H9 (cell line): Measurements from ENCODE around the gene LTF. TPM values are rescaled to one million over a fixed set of nuclear protein-coding genes. Genes with fewer than 3 reads are reported as not detected.
A peak's percentile ranks its signal among the peaks of the same experiment; 100 is the strongest.
"Not testable (repeated sequence)": the region's sequence is repeated elsewhere in the genome, so short reads cannot be mapped to it uniquely, and the experiment has no call there.

Experiments used
- DNase-seq: peaks from one replicate; pipeline ENCODE4 v3.0.0-alpha.2; 2017
- H2AFZ ChIP-seq: one replicate; pipeline ENCODE4 v1.6.1; 2013; ENCODE audit warnings: mild to moderate bottlenecking, low read length, control low read depth, moderate library complexity
- H2AK5ac ChIP-seq: 2 replicates; pipeline ENCODE4 v1.6.1; 2013; ENCODE audit warnings: low read length, control low read depth, mixed read lengths; ENCODE audit not compliant: insufficient read length
- H2BK120ac ChIP-seq: one replicate; pipeline ENCODE4 v1.6.1; 2013; ENCODE audit warnings: low read depth, mild to moderate bottlenecking, low read length, control low read depth, inconsistent platforms; ENCODE audit not compliant: poor library complexity, severe bottlenecking
- H2BK12ac ChIP-seq: 2 replicates; pipeline ENCODE4 v1.6.1; 2013; ENCODE audit warnings: low read length, control low read depth, mixed read lengths, low read depth; ENCODE audit not compliant: insufficient read length
- H2BK15ac ChIP-seq: 2 replicates; pipeline ENCODE4 v1.6.1; 2013; ENCODE audit warnings: low read depth, low read length, control low read depth
- H2BK20ac ChIP-seq: one replicate; pipeline ENCODE4 v1.6.1; 2013; ENCODE audit warnings: low read depth, mild to moderate bottlenecking, low read length, control low read depth, inconsistent platforms; ENCODE audit not compliant: poor library complexity, severe bottlenecking
- H2BK5ac ChIP-seq: 2 replicates; pipeline ENCODE4 v1.6.1; 2013; ENCODE audit warnings: low read length, control low read depth, mixed read lengths; ENCODE audit not compliant: insufficient read length
- H3K14ac ChIP-seq: 2 replicates; pipeline ENCODE4 v1.6.1; 2013; ENCODE audit warnings: low read length, control low read depth; ENCODE audit not compliant: insufficient read depth
- H3K18ac ChIP-seq: 2 replicates; pipeline ENCODE4 v1.6.1; 2013; ENCODE audit warnings: low read depth, mild to moderate bottlenecking, mixed read lengths, low read length, control low read depth; ENCODE audit not compliant: insufficient read length
- H3K23ac ChIP-seq: 2 replicates; pipeline ENCODE4 v1.6.1; 2013; ENCODE audit warnings: low read length, control low read depth, mixed read lengths, low read depth; ENCODE audit not compliant: insufficient read length
- H3K23me2 ChIP-seq: 2 replicates; pipeline ENCODE4 v1.6.1; 2013; ENCODE audit warnings: low read depth, mild to moderate bottlenecking, mixed read lengths, low read length, control low read depth; ENCODE audit not compliant: insufficient read length, poor library complexity, severe bottlenecking
- H3K27ac ChIP-seq: 2 replicates; pipeline ENCODE4 v1.5.1; 2013; ENCODE audit warnings: low read length, control low read depth, mixed read lengths, low read depth; ENCODE audit not compliant: insufficient read length
- H3K27me3 ChIP-seq: 2 replicates; pipeline ENCODE4 v1.6.1; 2013; ENCODE audit warnings: low read length, control low read depth, inconsistent platforms; ENCODE audit not compliant: insufficient read depth
- H3K4ac ChIP-seq: 2 replicates; pipeline ENCODE4 v1.6.1; 2013; ENCODE audit warnings: low read depth, mild to moderate bottlenecking, control low read depth, inconsistent platforms, low read length, moderate library complexity
- H3K4me1 ChIP-seq: 2 replicates; pipeline ENCODE4 v1.6.1; 2013; ENCODE audit warnings: low read length, control low read depth, inconsistent platforms; ENCODE audit not compliant: insufficient read depth
- H3K4me2 ChIP-seq: 2 replicates; pipeline ENCODE4 v1.6.1; 2013; ENCODE audit warnings: low read length, control low read depth, mixed read lengths; ENCODE audit not compliant: insufficient read length, insufficient read depth
- H3K56ac ChIP-seq: 2 replicates; pipeline ENCODE4 v1.6.1; 2013; ENCODE audit warnings: low read depth, mild to moderate bottlenecking, mixed read lengths, low read length, control low read depth; ENCODE audit not compliant: insufficient read length
- H3K79me1 ChIP-seq: 2 replicates; pipeline ENCODE4 v1.6.1; 2013; ENCODE audit warnings: low read depth, mild to moderate bottlenecking, moderate library complexity, low read length, control low read depth, inconsistent platforms; ENCODE audit not compliant: insufficient read depth, poor library complexity, severe bottlenecking
- H3K79me2 ChIP-seq: 2 replicates; pipeline ENCODE4 v1.6.1; 2013; ENCODE audit warnings: low read length, control low read depth, inconsistent platforms; ENCODE audit not compliant: insufficient read depth
- H3K9ac ChIP-seq: 2 replicates; pipeline ENCODE4 v1.6.1; 2013; ENCODE audit warnings: low read length, control low read depth, mixed read lengths; ENCODE audit not compliant: insufficient read length; ENCODE audit errors: extremely low read depth
- H3K9me3 ChIP-seq: one replicate; pipeline ENCODE4 v1.6.1; 2013; ENCODE audit warnings: low read depth, low read length, inconsistent platforms; ENCODE audit not compliant: control insufficient read depth
- H3T11ph ChIP-seq: one replicate; pipeline ENCODE4 v1.6.1; 2013; ENCODE audit warnings: mild to moderate bottlenecking, low read length, control low read depth, inconsistent platforms
- H4K20me1 ChIP-seq: one replicate; pipeline ENCODE4 v1.6.1; 2013; ENCODE audit not compliant: control insufficient read depth, insufficient read length, insufficient read depth
- H4K5ac ChIP-seq: 2 replicates; pipeline ENCODE4 v1.6.1; 2013; ENCODE audit warnings: low read depth, mild to moderate bottlenecking, mixed read lengths, low read length, control low read depth; ENCODE audit not compliant: insufficient read length
- H4K8ac ChIP-seq: replicated peaks from 2 replicates; pipeline ENCODE4 v1.6.1; 2013; ENCODE audit warnings: low read length, control low read depth, mixed read lengths, low read depth; ENCODE audit not compliant: insufficient read length
- H4K91ac ChIP-seq: 2 replicates; pipeline ENCODE4 v1.6.1; 2013; ENCODE audit warnings: low read depth, mild to moderate bottlenecking, moderate library complexity, mixed read lengths, low read length, control low read depth; ENCODE audit not compliant: insufficient read length
- H3K27ac Mint-ChIP-seq, 3 experiments: 2 replicates in 2 of 3; 3 replicates in 1 of 3; pipeline ENCODE4 v1.8.0; 2020 to 2021; ENCODE audit warnings: mixed read lengths in 3 of 3, mild to moderate bottlenecking in 1 of 3, moderate library complexity in 1 of 3
- H3K27me3 Mint-ChIP-seq: 2 replicates; pipeline ENCODE4 v1.8.0; 2021; ENCODE audit warnings: low read depth, mild to moderate bottlenecking, moderate library complexity, mixed read lengths
- H3K36me3 Mint-ChIP-seq, 3 experiments: 2 replicates in 2 of 3; 3 replicates in 1 of 3; pipeline ENCODE4 v1.8.0; 2020 to 2021; ENCODE audit warnings: low read depth in 3 of 3, mixed read lengths in 3 of 3; ENCODE audit not compliant: insufficient read depth in 1 of 3
- H3K4me1 Mint-ChIP-seq, 2 experiments: 2 replicates each; pipeline ENCODE4 v1.8.0; 2020; ENCODE audit warnings: mixed read lengths in 2 of 2
- H3K4me3 Mint-ChIP-seq, 2 experiments: 2 replicates in 1 of 2; 3 replicates in 1 of 2; pipeline ENCODE4 v1.8.0; 2020 to 2021; ENCODE audit warnings: mild to moderate bottlenecking in 2 of 2, mixed read lengths in 2 of 2, moderate library complexity in 1 of 2
- H3K9me3 Mint-ChIP-seq, 2 experiments: 2 replicates in 1 of 2; 3 replicates in 1 of 2; pipeline ENCODE4 v1.8.0; 2020; ENCODE audit warnings: mild to moderate bottlenecking in 2 of 2, mixed read lengths in 2 of 2, moderate library complexity in 1 of 2
- CTCF ChIP-seq: fragments of 200-600 bp; sonication (generic); conservative IDR thresholded peaks from 3 replicates; pipeline ENCODE4 v1.8.0; 2021; ENCODE audit warnings: antibody characterized with exemption, mild to moderate bottlenecking
- WGBS: extraction: QIAGEN DNeasy Blood & Tissue Kit; methylation state at CpG from one replicate; pipeline ENCODE4 v1.1.7; 2013; ENCODE audit warnings: missing lambda C conversion rate, low lambda C conversion rate, mixed read lengths; ENCODE audit not compliant: insufficient read length; ENCODE audit errors: extremely low coverage; 5-methylcytosine and 5-hydroxymethylcytosine counted together
- total RNA-seq: library from RNA; stranded (reverse); gene quantifications from 2 replicates; pipeline ENCODE4 v1.2.1, GENCODE V29; 2021

Gene LTF
- total RNA-seq, 1 experiment from 2014 or later = not detected

GRCh38 chr3:46427404-46427803, 37.3 kb downstream of the LTF start:
- H4K20me1 ChIP-seq, H3K4me2 ChIP-seq, H2BK120ac ChIP-seq, H2AK5ac ChIP-seq, H2BK20ac ChIP-seq, H3K27me3 ChIP-seq, H3K18ac ChIP-seq, H4K91ac ChIP-seq, H2BK5ac ChIP-seq, H2AFZ ChIP-seq, H3T11ph ChIP-seq, H4K8ac ChIP-seq, H2BK12ac ChIP-seq, H3K27ac Mint-ChIP-seq, H2BK15ac ChIP-seq, H3K56ac ChIP-seq, H3K9me3 ChIP-seq, H3K23ac ChIP-seq, H3K14ac ChIP-seq, H3K27ac ChIP-seq, H3K4me3 Mint-ChIP-seq, H3K79me1 ChIP-seq, H3K4me1 ChIP-seq, H3K4ac ChIP-seq, H3K23me2 ChIP-seq, H4K5ac ChIP-seq, H3K79me2 ChIP-seq, H3K36me3 Mint-ChIP-seq, H3K9ac ChIP-seq, H3K27me3 Mint-ChIP-seq, DNase-seq: not testable (repeated sequence)
- TF ChIP-seq CTCF = peak; percentile 52
- peaks cover 13 to 16% of the 10 kb centered on the region in 2 experiments for H3K9me3 Mint-ChIP-seq
- WGBS = no CpG with 5 or more reads among the region's 8 CpGs
- peaks cover 13% of the 10 kb centered on the region in 2 experiments; a peak in 2 of 4 replicates for H3K4me1 Mint-ChIP-seq

- H2AK5ac ChIP-seq, H3K4me1 ChIP-seq, H3K9me3 Mint-ChIP-seq, H3K36me3 Mint-ChIP-seq, H2BK20ac ChIP-seq, H3K18ac ChIP-seq, H4K8ac ChIP-seq, H3K27ac ChIP-seq, H4K5ac ChIP-seq, H3K23me2 ChIP-seq, H3K27me3 Mint-ChIP-seq, H3K27ac Mint-ChIP-seq, H2BK5ac ChIP-seq, H4K91ac ChIP-seq, H3T11ph ChIP-seq, H3K4me2 ChIP-seq, H3K14ac ChIP-seq, H2AFZ ChIP-seq, H2BK15ac ChIP-seq, H3K79me2 ChIP-seq, H3K9ac ChIP-seq, H3K23ac ChIP-seq, H3K4ac ChIP-seq, H4K20me1 ChIP-seq, H3K27me3 ChIP-seq, H3K56ac ChIP-seq, H2BK120ac ChIP-seq, H3K4me3 Mint-ChIP-seq, DNase-seq, H2BK12ac ChIP-seq, H3K9me3 ChIP-seq, H3K79me1 ChIP-seq: not testable (repeated sequence)
- peaks cover 13% of the 10 kb centered on the region in 2 experiments; a peak in 2 of 4 replicates for H3K4me1 Mint-ChIP-seq
- no CpG with 5 or more reads among the region's 4 CpGs for WGBS
Observed at GRCh38 chr3:46426476-46426875, 38.2 kb downstream of the LTF start.
